ENCODE results near the gene CTXND1.

- TF ChIP-seq ZNF70 (CRISPR knock-in tag; IDR thresholded peaks at IDR 0.05) (no peak), CREB5 (CRISPR knock-in tag; IDR thresholded peaks at IDR 0.05; ENCODE audit: low read depth) (no peak), CSRNP3 (CRISPR knock-in tag; IDR thresholded peaks at IDR 0.05) (no peak), PPARA (CRISPR knock-in tag; IDR thresholded peaks at IDR 0.05; ENCODE audit: borderline replicate concordance) (no peak), OSR1 (CRISPR knock-in tag; IDR thresholded peaks at IDR 0.05) (no peak), TSHZ2 (CRISPR knock-in tag; IDR thresholded peaks at IDR 0.05) (no peak), ESRRG (CRISPR knock-in tag; IDR thresholded peaks at IDR 0.05) (no peak), GLIS3 (CRISPR knock-in tag; IDR thresholded peaks at IDR 0.05) (no peak), ZFP30 (CRISPR knock-in tag; IDR thresholded peaks at IDR 0.05) (no peak), PATZ1 (CRISPR knock-in tag; IDR thresholded peaks at IDR 0.05; ENCODE audit: borderline replicate concordance) (no peak), ZFP3 (CRISPR knock-in tag; IDR thresholded peaks at IDR 0.05) (no peak), TCF4 (CRISPR knock-in tag; IDR thresholded peaks at IDR 0.05; ENCODE audit: borderline replicate concordance) (no peak), ISL1 (CRISPR knock-in tag; IDR thresholded peaks at IDR 0.05) (no peak), TOX (CRISPR knock-in tag; IDR thresholded peaks at IDR 0.05; ENCODE audit: borderline replicate concordance) (no peak)
These were observed 23.9 kb upstream of the CTXND1 start for GRCh38 chr15:80275961-80276360.

Measured in SK-N-SH treated with all-trans-retinoic acid at 6 μM for 48 hours (cell line).